Measurements from ENCODE around the gene ACADL. TPM values are rescaled to one million over a fixed set of nuclear protein-coding genes. Genes with fewer than 3 reads are reported as not detected.

The ACADL gene
- total RNA-seq: not detected in 2 replicates

DNA sequence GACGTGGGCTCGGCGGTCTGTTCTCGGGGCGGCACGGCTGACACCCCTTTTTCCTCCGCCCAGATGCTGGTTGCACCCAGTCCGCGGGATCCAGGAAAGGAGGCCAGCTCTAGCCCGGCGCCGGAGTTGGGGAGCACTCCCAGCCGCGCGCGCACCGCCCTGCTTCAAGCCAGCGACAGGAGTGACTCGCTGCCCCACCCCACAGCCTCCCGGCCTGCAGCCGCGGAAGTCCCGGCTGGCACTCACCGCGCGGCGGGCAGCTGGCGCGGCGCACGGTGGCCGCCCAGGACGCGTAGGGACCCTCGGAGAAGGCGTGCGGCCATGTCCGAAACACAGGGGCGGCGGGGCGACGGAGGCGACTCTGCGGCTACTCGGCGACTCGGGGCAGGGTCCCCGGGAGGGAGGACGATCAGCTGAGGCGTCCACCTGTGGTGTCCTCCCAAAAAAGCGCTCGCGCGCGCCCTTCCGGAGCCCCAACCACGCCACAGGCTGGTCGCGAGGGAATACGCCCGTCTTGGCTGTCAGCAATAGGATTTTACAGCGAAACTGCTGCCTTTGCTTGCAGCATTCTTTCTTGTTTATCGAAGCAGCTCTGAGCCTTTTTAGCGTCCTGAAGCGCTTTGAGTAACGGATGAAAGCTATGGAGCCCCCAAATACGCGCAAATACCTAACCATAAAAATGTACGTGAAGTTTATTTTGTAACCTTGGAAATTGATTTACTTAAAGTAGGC lies at the start of gene ACADL:
Gene ACADL, minus strand, starts transcription at position 507 of the 732 bp plus-strand sequence. Its CDS starts 184 bp downstream, at position 323.

DNA sequence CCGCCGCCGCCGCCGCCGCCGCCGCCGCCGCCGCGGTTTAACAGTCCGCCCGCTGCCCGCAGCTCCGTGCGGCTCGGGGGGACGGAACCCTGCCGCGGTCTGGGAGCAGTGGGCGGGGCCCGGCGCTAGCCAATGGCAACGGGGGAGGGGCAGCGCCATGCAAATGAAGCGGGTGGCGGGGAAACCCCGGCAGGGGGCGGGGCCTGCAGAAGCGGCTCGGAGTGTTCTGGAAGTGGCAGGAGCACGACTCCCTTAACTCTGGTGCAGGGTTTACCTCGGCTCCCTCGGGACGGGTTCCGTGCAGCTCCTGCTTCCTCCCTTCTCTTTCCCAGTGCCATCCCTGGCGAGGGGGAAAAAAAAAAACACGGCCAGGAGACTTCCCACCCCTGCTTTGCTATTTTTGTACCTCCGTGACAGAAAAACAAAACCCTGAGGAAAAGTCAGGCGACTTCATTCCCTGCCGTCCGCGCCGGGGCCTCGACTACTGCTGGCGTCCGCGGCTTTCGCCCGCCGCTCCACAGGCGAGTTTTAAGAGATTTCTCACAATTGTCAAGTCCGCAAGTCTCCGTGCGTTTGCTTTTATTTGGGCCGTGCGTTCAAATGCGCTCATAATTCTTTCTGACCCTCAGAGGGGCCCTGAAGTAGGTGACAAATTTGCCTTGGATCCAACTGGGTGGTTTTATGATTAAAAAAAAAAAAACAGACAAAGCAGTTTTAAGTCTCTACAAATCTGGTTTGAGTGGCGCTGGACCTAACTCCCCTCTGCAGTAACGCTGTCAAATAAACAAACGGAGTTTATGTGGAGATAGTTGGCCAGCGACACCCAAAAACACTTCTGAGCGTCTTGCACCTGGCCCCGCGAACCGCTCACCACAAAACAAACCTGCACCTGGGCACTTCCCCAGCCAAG lies 53.7 kb downstream of the ACADL start, which contains the start of gene KANSL1L:
Gene KANSL1L, minus strand, starts transcription at position 101 of the 910 bp plus-strand sequence. CDS start 16,827 bp downstream, outside the sequence.

Other genes with a start within 250 kb of the ACADL start
- gene RPE, start 222.8 kb downstream of the ACADL start, total RNA-seq: 53.3 and 56.2 TPM in 2 replicates
- 12.7 and 17.5 TPM in 2 replicates for gene KANSL1L, start 54.0 kb downstream of the ACADL start, total RNA-seq
- not detected in 2 replicates for gene MYL1, start 89.7 kb upstream of the ACADL start, total RNA-seq